Suppressor macrophage treated with lipopolysaccharide for 4 hours (primary cell): ENCODE results near the gene ADAM10.

Experiments
- DNase-seq: peaks from one replicate; pipeline ENCODE4 v3.0.0-alpha.2; 2020

The ADAM10 gene

GRCh38 chr15:58547628-58548307 lies 201.7 kb downstream of the ADAM10 start:
- no peak for DNase-seq

GRCh38 chr15:58546635-58547627 lies 202.6 kb downstream of the ADAM10 start:
- DNase-seq: peak; percentile 52

GRCh38 chr15:58546066-58546591 lies 203.4 kb downstream of the ADAM10 start:
- DNase-seq: no peak

GRCh38 chr15:58545307-58546065 lies 204.0 kb downstream of the ADAM10 start:
- DNase-seq: no peak

GRCh38 chr15:58544756-58545155 lies 204.8 kb downstream of the ADAM10 start:
- no peak for DNase-seq

DNA sequence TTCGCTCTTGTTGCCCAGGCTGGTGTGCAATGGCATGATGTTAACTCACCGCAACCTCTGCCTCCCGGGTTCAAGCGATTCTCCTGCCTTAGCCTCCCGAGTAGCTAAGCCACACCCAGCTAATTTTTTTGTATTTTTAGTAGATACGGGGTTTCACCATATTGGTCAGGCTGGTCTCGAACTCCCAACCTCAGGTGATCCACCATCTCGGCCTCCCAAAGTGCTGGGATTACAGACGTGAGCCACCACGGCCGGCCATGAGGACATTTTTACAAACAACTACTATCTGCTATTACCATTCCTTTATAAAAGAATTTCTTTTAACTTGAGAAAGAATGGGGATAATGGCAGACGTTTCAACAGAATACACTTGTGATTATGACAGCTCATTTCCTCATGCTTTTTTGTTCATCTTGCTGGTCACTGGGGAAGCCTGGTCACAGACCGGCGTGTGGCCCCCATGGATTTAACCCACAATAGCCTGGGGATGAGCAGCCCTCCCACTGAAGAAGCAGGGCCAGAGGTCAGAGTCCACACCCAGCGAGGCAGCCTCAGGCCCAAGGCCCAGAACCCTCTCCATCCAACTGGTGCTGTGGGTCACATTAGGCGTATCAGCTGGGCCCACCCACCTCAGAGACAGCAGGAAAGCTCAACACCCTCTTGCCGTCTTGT lies 205.7 kb downstream of the ADAM10 start:
- DNase-seq: peak; percentile 28

GRCh38 chr15:58541410-58542087 lies 208.0 kb downstream of the ADAM10 start:
- DNase-seq: no peak

DNA sequence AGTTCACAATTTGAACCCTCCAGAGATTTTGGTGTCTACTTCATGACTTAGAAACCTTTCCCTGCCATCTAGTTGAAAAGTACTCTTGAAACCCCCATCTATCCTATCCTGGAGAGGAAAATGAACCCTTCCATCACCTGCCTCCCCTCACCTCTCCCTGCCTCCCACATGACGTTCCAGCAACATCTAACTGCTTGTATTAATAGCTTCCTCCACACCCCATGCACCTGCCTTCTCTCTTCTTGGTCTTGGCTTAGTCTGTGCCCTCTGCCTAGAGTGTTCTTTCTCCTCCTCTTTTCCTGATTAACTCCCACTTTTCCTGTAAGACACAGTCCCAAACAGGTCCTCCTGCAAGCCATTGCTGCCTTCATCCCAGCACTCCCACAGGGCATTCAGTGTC lies 210.0 kb downstream of the ADAM10 start:
- no peak for DNase-seq

- no peak for DNase-seq
Measured at GRCh38 chr15:58538901-58539300, 210.6 kb downstream of the ADAM10 start.
